Astrocyte (in vitro differentiated cells and primary cell): Measurements from ENCODE around the gene WDR33. TPM values are rescaled to one million over a fixed set of nuclear protein-coding genes. Genes with fewer than 3 reads are reported as not detected.
A peak's percentile ranks its signal among the peaks of the same experiment; 100 is the strongest.

Experiments used
- DNase-seq: peaks from one replicate; pipeline ENCODE4 v3.0.0-alpha.2; 2010; ENCODE audit warnings: low read depth
- FAIRE-seq: peaks from 2 replicates; lab custom pipeline; 2011; peaks lifted over from hg19 to GRCh38; lab: Jason Lieb, UNC
- H2AFZ ChIP-seq: 2 replicates; pipeline ENCODE4 v1.6.0; 2012; ENCODE audit warnings: low read depth, low read length, inconsistent platforms
- H3K27ac ChIP-seq: 2 replicates; pipeline ENCODE4 v1.5.1; 2011; ENCODE audit warnings: low read depth, low read length, inconsistent platforms
- H3K27me3 ChIP-seq: 2 replicates; pipeline ENCODE4 v1.6.0; 2011; ENCODE audit warnings: low read length, inconsistent platforms; ENCODE audit not compliant: insufficient read depth
- H3K36me3 ChIP-seq: 2 replicates; pipeline ENCODE4 v1.5.1; 2011; ENCODE audit warnings: low read length, inconsistent platforms; ENCODE audit not compliant: insufficient read depth
- H3K4me1 ChIP-seq: 2 replicates; pipeline ENCODE4 v1.5.1; 2011; ENCODE audit warnings: low read length, inconsistent platforms; ENCODE audit not compliant: insufficient read depth
- H3K4me2 ChIP-seq: 2 replicates; pipeline ENCODE4 v1.6.0; 2012; ENCODE audit warnings: low read length, inconsistent platforms
- H3K4me3 ChIP-seq: 2 replicates; pipeline ENCODE4 v1.5.1; 2011; ENCODE audit warnings: low read depth, mild to moderate bottlenecking, low read length, inconsistent platforms; ENCODE audit not compliant: insufficient read depth
- H3K79me2 ChIP-seq: 2 replicates; pipeline ENCODE4 v1.6.0; 2012; ENCODE audit warnings: mild to moderate bottlenecking, low read length, inconsistent platforms; ENCODE audit not compliant: insufficient read depth
- H3K9ac ChIP-seq: 2 replicates; pipeline ENCODE4 v1.6.0; 2012; ENCODE audit warnings: mild to moderate bottlenecking, low read length, inconsistent platforms
- H3K9me3 ChIP-seq: 2 replicates; pipeline ENCODE4 v1.5.1; 2012; ENCODE audit warnings: low read depth, mild to moderate bottlenecking, low read length, inconsistent platforms; ENCODE audit not compliant: insufficient read depth
- H4K20me1 ChIP-seq: 2 replicates; pipeline ENCODE4 v1.6.0; 2012; ENCODE audit warnings: low read length, inconsistent platforms; ENCODE audit not compliant: insufficient read depth
- H3K27ac Mint-ChIP-seq: one replicate; pipeline ENCODE4 v1.8.0; 2021; ENCODE audit warnings: mild to moderate bottlenecking, mixed read lengths; ENCODE audit not compliant: unreplicated experiment
- H3K27me3 Mint-ChIP-seq: one replicate; pipeline ENCODE4 v1.8.0; 2021; ENCODE audit warnings: low read depth, mixed read lengths; ENCODE audit not compliant: unreplicated experiment
- H3K36me3 Mint-ChIP-seq: one replicate; pipeline ENCODE4 v1.8.0; 2021; ENCODE audit warnings: low read depth, mixed read lengths; ENCODE audit not compliant: unreplicated experiment
- H3K4me1 Mint-ChIP-seq: one replicate; pipeline ENCODE4 v1.8.0; 2021; ENCODE audit warnings: low read depth, mixed read lengths; ENCODE audit not compliant: unreplicated experiment
- H3K4me3 Mint-ChIP-seq: one replicate; pipeline ENCODE4 v1.8.0; 2021; ENCODE audit warnings: mild to moderate bottlenecking, moderate library complexity, mixed read lengths; ENCODE audit not compliant: unreplicated experiment
- H3K9me3 Mint-ChIP-seq: one replicate; pipeline ENCODE4 v1.8.0; 2021; ENCODE audit warnings: mild to moderate bottlenecking, mixed read lengths; ENCODE audit not compliant: unreplicated experiment
- CTCF ChIP-seq: IDR thresholded peaks from 2 replicates; pipeline ENCODE4 v1.5.1; 2011; ENCODE audit warnings: low read depth, mild to moderate bottlenecking, inconsistent platforms, low read length, moderate library complexity; ENCODE audit not compliant: insufficient read depth
- EZH2 ChIP-seq: IDR thresholded peaks from 2 replicates; pipeline ENCODE4 v1.6.1; 2012; ENCODE audit warnings: mild to moderate bottlenecking, low read length, inconsistent platforms; ENCODE audit not compliant: insufficient read depth
- total RNA-seq: library from RNA; stranded (reverse); gene quantifications from 2 replicates; pipeline ENCODE4 v1.2.1, GENCODE V29; 2021

Gene WDR33
- total RNA-seq, 1 donor from 2014 or later, result 40.9 TPM

- H3K4me3 Mint-ChIP-seq, result no peak overlapping the region
- H2AFZ ChIP-seq, result no peak overlapping the region
- TF ChIP-seq EZH2 (no peak), CTCF (no peak)
Measured at GRCh38 chr2:127661072-127661649, 149.8 kb downstream of the WDR33 start.

DNA sequence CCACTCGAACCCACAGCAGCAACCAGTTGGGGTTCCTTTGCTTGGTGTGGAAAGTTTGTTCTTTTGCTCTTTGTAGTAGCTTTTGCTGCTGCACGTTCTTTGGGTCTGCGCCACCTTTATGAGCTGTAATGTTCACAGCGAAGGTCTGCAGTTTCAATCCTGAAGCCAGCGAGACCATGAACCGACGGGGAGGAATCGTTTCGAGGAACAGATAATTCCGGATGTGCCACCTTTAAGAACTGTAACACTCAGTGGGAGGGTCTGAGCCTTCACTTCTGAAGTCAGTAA is 150.7 kb downstream of the WDR33 start:
- Histone ChIP-seq H3K27ac (no peak overlapping the region), H3K9ac (no peak overlapping the region), H2AFZ (no peak overlapping the region), H3K9me3 (no peaks in the 10 kb centered on the region), H3K4me2 (no peak overlapping the region), H4K20me1 (peaks cover 34% of the 10 kb centered on the region), H3K36me3 (no peaks in the 10 kb centered on the region), H3K4me1 (peaks cover 4% of the 10 kb centered on the region), H3K27me3 (peaks cover 17% of the 10 kb centered on the region), H3K79me2 (peaks cover 12% of the 10 kb centered on the region), H3K4me3 (no peak overlapping the region)
- Mint-ChIP-seq H3K4me3 (no peak overlapping the region), H3K9me3 (peaks cover 3% of the 10 kb centered on the region), H3K36me3 (peaks cover 31% of the 10 kb centered on the region), H3K27me3 (peaks cover 9% of the 10 kb centered on the region), H3K4me1 (peaks cover 30% of the 10 kb centered on the region), H3K27ac (no peak overlapping the region)
- FAIRE-seq, result no peak
- no peak for TF ChIP-seq EZH2
- no peak for TF ChIP-seq CTCF
- no peak for DNase-seq

More at GRCh38 chr2:127661072-127661649, 149.8 kb downstream of the WDR33 start:
- H3K36me3 Mint-ChIP-seq, result peaks cover 31% of the 10 kb centered on the region
- Histone ChIP-seq H3K9ac (no peak overlapping the region), H4K20me1 (peaks cover 40% of the 10 kb centered on the region), H3K36me3 (no peaks in the 10 kb centered on the region), H3K4me1 (peaks cover 4% of the 10 kb centered on the region), H3K79me2 (peaks cover 12% of the 10 kb centered on the region), H3K27me3 (peaks cover 20% of the 10 kb centered on the region), H3K4me2 (no peak overlapping the region), H3K9me3 (no peaks in the 10 kb centered on the region), H3K4me3 (no peak overlapping the region), H3K27ac (no peak overlapping the region)
- peaks cover 3% of the 10 kb centered on the region for H3K9me3 Mint-ChIP-seq
- peaks cover 9% of the 10 kb centered on the region for H3K27me3 Mint-ChIP-seq
- DNase-seq (peak; percentile 41), FAIRE-seq (no peak)
- H3K27ac Mint-ChIP-seq, result peak overlapping the region; percentile 34
- peaks cover 30% of the 10 kb centered on the region for H3K4me1 Mint-ChIP-seq
